Suprapubic skin (tissue), 4 donors: Measurements from ENCODE around the gene CCT7.

Experiments
- POLR2A ChIP-seq, 2 donors: fragments of 450-650 bp; IDR thresholded peaks; one replicate each; pipeline ENCODE4 v1.6.1; 2017; ENCODE audit warnings: antibody characterized with exemption in 2 of 2, mild to moderate bottlenecking in 2 of 2, moderate library complexity in 2 of 2
- POLR2AphosphoS5 ChIP-seq, 3 donors: sonication (generic); formaldehyde crosslinking; IDR thresholded peaks; one replicate each; pipeline ENCODE4 v1.6.1; 2017; ENCODE audit warnings: antibody characterized with exemption in 3 of 3
- TF ChIP-seq, protein P1 (sequence below), 2 donors: fragments of 200-600 bp in 1 of 2; fragments of 450-650 bp in 1 of 2; sonication (generic) in 1 of 2; IDR thresholded peaks; one replicate each; pipeline ENCODE4 v1.5.1; 2016 to 2019; ENCODE audit warnings: antibody characterized with exemption in 2 of 2, mild to moderate bottlenecking in 1 of 2, moderate library complexity in 1 of 2

DNA sequence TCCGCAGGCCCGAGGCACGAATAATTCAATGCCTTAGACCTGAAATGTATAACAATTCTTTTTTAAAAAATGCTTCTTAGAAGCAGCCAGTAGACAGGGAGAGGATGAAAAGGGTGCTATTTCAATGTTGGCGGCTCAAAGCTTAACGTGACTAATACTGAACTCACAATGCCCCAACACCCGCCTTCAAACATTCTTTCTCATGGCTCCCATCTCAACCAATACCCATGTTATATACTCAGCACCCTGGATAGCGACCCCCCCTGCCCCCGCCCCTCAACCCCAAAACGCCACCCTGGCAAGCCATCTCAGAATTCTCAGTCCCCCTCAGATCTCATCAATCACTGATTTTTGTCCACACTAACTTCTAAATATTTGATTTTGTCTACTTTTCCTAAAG lies 45.7 kb downstream of the CCT7 start:
- TF ChIP-seq, protein P1, sequence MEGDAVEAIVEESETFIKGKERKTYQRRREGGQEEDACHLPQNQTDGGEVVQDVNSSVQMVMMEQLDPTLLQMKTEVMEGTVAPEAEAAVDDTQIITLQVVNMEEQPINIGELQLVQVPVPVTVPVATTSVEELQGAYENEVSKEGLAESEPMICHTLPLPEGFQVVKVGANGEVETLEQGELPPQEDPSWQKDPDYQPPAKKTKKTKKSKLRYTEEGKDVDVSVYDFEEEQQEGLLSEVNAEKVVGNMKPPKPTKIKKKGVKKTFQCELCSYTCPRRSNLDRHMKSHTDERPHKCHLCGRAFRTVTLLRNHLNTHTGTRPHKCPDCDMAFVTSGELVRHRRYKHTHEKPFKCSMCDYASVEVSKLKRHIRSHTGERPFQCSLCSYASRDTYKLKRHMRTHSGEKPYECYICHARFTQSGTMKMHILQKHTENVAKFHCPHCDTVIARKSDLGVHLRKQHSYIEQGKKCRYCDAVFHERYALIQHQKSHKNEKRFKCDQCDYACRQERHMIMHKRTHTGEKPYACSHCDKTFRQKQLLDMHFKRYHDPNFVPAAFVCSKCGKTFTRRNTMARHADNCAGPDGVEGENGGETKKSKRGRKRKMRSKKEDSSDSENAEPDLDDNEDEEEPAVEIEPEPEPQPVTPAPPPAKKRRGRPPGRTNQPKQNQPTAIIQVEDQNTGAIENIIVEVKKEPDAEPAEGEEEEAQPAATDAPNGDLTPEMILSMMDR (IDR thresholded peaks at IDR 0.05): no peak
- TF ChIP-seq POLR2A (IDR thresholded peaks at IDR 0.05): no peak
- TF ChIP-seq POLR2AphosphoS5 (IDR thresholded peaks at IDR 0.05): no peak
